ENCODE measurements around the gene KCNH2.
A peak's percentile ranks its signal among the peaks of the same experiment; 100 is the strongest.
"Not testable (repeated sequence)": the region's sequence is repeated elsewhere in the genome, so short reads cannot be mapped to it uniquely, and the experiment has no call there.

Gene KCNH2

DNA sequence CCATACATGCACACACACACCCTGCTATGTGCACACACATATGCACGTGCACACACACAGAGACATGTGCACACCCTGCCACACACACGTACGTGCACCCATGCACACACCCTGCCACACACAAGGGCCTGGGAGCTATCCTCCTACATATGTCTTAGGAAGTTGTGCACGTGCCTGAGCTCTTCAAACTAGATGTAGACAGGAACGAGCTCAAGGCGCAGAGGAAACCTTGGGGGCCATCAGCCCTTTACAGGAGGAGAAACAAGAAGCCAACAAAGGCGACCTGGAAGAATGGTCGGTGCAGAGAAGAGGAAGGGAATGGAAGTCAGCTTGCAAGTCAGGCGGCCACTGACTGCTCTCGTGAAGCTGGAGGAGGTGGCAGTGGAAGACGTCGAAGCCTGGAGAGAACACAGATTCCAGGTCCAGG lies 67.1 kb downstream of the KCNH2 start (continued):
- TF ChIP-seq ZNF362 (tag by site-specific recombination; IDR thresholded peaks at IDR 0.05) (no peak), PRDM6 (tag by site-specific recombination; IDR thresholded peaks at IDR 0.05) (no peak), ZBTB26 (tag by site-specific recombination; optimal IDR thresholded peaks at IDR 0.05) (peak; percentile 21), ZBTB1 (tag by site-specific recombination; IDR thresholded peaks at IDR 0.05) (no peak)

DNA sequence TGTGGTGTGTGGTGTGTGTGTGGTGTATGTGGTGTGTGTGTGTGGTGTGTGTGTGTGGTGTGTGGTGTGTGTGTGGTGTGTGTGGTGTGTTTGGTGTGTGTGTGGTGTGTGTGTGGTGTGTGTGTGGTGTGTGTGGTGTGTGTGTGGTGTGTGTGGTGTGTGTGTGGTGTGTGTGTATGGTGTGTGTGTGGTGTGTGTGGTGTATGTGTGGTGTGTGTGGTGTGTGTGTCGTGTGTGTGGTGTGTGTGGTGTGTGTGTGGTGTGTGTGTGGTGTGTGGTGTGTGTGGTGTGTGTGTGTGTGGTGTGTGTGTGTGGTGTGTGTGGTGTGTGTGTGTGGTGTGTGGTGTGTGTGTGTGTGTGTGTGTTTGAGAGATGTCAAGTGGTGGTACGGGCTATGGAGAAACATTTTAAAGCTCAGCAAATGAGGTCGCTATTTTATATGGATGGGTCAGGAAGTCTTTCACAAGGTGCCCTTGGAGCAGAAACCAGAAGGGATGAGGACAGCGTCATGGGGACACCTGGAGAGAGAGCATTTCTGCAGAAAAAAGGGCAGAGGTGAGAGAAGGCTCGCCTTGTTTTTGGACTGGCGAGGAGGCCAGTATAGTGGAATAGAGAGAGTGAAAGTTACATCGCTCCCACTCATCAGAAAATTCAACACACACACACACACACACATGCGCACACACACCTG lies 67.7 kb downstream of the KCNH2 start:
- H3K4me3 ChIP-seq (ENCODE audit: low read depth, low read length); H3K9me3 ChIP-seq (ENCODE audit: control insufficient read depth, insufficient read depth, low read depth, low read length); H3K27ac ChIP-seq (ENCODE audit: extremely low read depth, low read depth, low read length); H3K36me3 ChIP-seq (ENCODE audit: control insufficient read depth in 2 of 2, insufficient read depth in 1 of 2, low read length in 2 of 2); H3K4me1 ChIP-seq (ENCODE audit: control insufficient read depth, insufficient read depth, low read length); POLR2A ChIA-PET: not testable (repeated sequence)
- CTCF ChIA-PET = interaction anchor here (0.6 kb wide), 1 partner anchor 105 kb away, joined by 3 read pairs; no protein-coding TSS in a partner anchor
- TF ChIP-seq ATF2 (tag by site-specific recombination; IDR thresholded peaks at IDR 0.05; ENCODE audit: low read depth) = 0 out of 2 replicates have a peak, but pooled peaks have one; percentile 3

DNA sequence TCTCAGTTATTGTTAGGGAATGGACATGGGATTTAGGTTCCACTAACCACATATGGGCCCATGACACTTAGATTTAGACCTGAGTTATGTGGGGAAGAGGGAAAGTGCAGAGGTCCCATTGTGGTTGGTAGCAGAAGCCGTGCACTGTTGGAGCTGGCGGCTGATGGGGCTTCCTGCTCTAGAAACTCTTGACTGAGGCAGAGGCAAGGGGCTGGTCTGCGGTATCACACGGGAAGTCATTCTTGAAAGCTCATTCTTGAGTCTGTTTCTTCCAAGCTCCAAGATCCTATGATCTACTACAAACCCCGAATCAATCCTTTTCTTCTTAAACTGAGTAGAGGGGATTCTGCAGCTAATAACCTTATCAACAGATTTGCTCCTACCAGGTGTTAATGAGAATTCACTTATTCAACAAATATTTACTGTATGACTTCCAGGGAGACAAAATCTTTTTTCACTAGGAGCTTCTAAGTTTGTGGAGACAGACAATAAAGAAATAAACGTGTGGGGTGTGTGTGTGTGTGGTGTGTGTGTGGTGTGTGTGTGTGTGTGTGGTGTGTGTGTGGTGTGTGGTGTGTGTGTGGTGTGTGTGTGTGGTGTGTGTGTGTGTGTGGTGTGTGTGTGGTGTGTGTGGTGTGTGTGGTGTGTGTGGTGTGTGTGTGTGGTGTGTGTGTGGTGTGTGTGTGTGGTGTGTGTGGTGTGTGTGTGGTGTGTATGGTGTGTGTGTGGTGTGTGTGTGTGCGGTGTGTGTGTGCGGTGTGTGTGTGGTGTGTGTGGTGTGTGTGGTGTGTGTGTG lies 68.7 kb downstream of the KCNH2 start:
- ChIA-PET CTCF (interaction anchor here (0.5 to 2.0 kb wide), 5 partner anchors 11 to 77 kb away, joined by 3 to 15 read pairs (median 3); no protein-coding TSS in a partner anchor), POLR2A (interaction anchor here (0.6 kb wide), 1 partner anchor 426 kb away, joined by 3 read pairs; no protein-coding TSS in a partner anchor)
- TF ChIP-seq, protein P1, sequence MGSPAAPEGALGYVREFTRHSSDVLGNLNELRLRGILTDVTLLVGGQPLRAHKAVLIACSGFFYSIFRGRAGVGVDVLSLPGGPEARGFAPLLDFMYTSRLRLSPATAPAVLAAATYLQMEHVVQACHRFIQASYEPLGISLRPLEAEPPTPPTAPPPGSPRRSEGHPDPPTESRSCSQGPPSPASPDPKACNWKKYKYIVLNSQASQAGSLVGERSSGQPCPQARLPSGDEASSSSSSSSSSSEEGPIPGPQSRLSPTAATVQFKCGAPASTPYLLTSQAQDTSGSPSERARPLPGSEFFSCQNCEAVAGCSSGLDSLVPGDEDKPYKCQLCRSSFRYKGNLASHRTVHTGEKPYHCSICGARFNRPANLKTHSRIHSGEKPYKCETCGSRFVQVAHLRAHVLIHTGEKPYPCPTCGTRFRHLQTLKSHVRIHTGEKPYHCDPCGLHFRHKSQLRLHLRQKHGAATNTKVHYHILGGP (tag by site-specific recombination; IDR thresholded peaks at IDR 0.05) = no peak
- TF ChIP-seq ZNF513 (tag by site-specific recombination; IDR thresholded peaks at IDR 0.05) = no peak
- TF ChIP-seq ZNF416 (tag by site-specific recombination; IDR thresholded peaks at IDR 0.05) = no peak
- TF ChIP-seq SALL2 (tag by site-specific recombination; IDR thresholded peaks at IDR 0.05; ENCODE audit: borderline replicate concordance) = no peak
- TF ChIP-seq GLIS2 (tag by site-specific recombination; IDR thresholded peaks at IDR 0.05) = no peak
- TF ChIP-seq ZNF24 (tag by site-specific recombination; IDR thresholded peaks at IDR 0.05) = no peak
- TF ChIP-seq ZNF768 (tag by site-specific recombination; IDR thresholded peaks at IDR 0.05) = no peak
- TF ChIP-seq, protein P2, sequence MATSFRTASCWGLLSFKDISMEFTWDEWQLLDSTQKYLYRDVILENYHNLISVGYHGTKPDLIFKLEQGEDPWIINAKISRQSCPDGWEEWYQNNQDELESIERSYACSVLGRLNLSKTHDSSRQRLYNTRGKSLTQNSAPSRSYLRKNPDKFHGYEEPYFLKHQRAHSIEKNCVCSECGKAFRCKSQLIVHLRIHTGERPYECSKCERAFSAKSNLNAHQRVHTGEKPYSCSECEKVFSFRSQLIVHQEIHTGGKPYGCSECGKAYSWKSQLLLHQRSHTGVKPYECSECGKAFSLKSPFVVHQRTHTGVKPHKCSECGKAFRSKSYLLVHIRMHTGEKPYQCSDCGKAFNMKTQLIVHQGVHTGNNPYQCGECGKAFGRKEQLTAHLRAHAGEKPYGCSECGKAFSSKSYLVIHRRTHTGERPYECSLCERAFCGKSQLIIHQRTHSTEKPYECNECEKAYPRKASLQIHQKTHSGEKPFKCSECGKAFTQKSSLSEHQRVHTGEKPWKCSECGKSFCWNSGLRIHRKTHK (tag by site-specific recombination; IDR thresholded peaks at IDR 0.05) = no peak
- no peak for TF ChIP-seq ZNF645 (tag by site-specific recombination; IDR thresholded peaks at IDR 0.05)
- no peak for TF ChIP-seq SCRT1 (tag by site-specific recombination; IDR thresholded peaks at IDR 0.05; ENCODE audit: borderline replicate concordance)
- no peak for TF ChIP-seq HOXC10 (CRISPR knock-in tag; IDR thresholded peaks at IDR 0.05)
- no peak for TF ChIP-seq SCRT2 (tag by site-specific recombination; IDR thresholded peaks at IDR 0.05)
- no peak for TF ChIP-seq ZNF169 (tag by site-specific recombination; IDR thresholded peaks at IDR 0.05)
- no peak for TF ChIP-seq ZNF239 (tag by site-specific recombination; IDR thresholded peaks at IDR 0.05)

More for the DNA sequence above, 68.7 kb downstream of the KCNH2 start:
- Histone ChIP-seq H3K9me3 (ENCODE audit: control insufficient read depth, insufficient read depth, low read depth, low read length) (no peaks in the 10 kb centered on the region), H3K4me3 (ENCODE audit: low read depth, low read length) (no peak overlapping the region), H3K36me3 (ENCODE audit: control insufficient read depth in 2 of 2, insufficient read depth in 1 of 2, low read length in 2 of 2) (no peaks in the 10 kb centered on the region), H3K4me1 (ENCODE audit: control insufficient read depth, insufficient read depth, low read length) (no peaks in the 10 kb centered on the region), H3K27ac (ENCODE audit: extremely low read depth, low read depth, low read length) (no peak overlapping the region)

Data from HEK293 (cell line).